ENCODE measurements around the gene DNAJB8.

Gene DNAJB8

DNA sequence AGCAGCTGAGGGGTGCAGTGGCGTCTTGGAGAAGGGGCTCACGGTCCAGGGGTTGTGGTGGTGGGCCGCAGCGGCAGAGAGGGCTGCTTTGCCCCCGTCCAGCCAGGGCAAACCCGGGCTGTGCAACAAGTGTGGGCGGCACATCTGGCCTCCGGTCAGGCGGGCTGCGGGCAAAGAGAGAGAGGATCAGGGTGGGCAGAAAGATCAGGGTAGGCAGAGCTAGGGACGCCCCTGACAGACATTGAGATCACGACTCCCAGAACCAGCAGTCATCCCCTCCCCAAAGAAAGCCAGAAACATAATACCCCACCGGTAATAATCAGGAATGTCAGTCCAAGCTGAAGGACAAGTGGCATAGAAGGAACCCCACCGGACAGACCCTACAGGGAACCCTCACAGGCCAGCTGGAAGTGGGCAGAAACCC is 19.5 kb upstream of the DNAJB8 start:
- TF ChIP-seq, protein P1, sequence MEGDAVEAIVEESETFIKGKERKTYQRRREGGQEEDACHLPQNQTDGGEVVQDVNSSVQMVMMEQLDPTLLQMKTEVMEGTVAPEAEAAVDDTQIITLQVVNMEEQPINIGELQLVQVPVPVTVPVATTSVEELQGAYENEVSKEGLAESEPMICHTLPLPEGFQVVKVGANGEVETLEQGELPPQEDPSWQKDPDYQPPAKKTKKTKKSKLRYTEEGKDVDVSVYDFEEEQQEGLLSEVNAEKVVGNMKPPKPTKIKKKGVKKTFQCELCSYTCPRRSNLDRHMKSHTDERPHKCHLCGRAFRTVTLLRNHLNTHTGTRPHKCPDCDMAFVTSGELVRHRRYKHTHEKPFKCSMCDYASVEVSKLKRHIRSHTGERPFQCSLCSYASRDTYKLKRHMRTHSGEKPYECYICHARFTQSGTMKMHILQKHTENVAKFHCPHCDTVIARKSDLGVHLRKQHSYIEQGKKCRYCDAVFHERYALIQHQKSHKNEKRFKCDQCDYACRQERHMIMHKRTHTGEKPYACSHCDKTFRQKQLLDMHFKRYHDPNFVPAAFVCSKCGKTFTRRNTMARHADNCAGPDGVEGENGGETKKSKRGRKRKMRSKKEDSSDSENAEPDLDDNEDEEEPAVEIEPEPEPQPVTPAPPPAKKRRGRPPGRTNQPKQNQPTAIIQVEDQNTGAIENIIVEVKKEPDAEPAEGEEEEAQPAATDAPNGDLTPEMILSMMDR (conservative IDR thresholded peaks at IDR 0.05): no peak
- peak overlapping the region; percentile 98 for H3K27ac ChIP-seq

DNA sequence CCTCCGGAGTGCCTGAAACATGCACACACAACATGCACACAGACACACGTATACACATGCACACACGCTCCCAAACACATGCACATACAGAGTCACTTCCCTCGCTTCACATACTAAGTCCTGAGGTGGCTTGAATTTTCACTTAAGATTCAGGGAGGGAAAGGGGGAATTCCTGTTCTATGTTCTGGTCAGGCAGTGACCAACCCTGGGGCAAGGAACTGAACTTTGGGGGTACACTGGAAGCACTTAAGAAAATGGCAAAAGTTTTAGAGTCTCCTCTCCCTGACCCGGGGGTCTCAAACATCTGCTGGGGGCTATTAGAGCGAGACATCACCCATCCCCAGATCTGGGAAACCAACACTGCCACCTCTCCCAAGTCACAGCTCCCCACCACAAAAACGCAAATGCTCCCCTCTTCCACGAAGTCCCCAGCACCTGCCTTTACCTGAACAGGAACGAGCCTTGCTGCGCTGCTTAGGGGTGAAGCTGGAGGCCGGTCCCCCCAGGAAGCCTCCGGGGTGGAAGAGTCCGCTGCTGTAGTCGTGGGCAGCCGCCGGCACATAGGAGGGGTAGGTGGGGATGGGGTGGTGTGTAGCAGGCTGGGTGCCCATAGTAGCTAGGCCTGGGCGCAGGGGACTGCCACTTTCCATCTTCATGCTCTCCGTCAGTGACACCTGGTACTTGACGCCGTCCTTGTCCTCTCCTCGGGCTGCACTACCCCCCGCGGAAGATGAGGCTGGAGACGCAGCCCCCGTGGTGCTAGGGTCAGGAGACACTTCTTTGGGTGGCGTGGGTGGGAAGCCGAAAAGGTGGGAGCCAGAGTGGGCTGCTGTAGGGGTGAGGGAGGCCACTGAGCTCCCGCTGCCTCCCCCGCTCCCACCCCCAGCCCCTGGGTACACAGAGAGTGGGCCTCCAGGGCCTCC is 18.9 kb upstream of the DNAJB8 start:
- peak overlapping the region; percentile 98 for H3K27ac ChIP-seq
- TF ChIP-seq, protein P1 (conservative IDR thresholded peaks at IDR 0.05): no peak

DNA sequence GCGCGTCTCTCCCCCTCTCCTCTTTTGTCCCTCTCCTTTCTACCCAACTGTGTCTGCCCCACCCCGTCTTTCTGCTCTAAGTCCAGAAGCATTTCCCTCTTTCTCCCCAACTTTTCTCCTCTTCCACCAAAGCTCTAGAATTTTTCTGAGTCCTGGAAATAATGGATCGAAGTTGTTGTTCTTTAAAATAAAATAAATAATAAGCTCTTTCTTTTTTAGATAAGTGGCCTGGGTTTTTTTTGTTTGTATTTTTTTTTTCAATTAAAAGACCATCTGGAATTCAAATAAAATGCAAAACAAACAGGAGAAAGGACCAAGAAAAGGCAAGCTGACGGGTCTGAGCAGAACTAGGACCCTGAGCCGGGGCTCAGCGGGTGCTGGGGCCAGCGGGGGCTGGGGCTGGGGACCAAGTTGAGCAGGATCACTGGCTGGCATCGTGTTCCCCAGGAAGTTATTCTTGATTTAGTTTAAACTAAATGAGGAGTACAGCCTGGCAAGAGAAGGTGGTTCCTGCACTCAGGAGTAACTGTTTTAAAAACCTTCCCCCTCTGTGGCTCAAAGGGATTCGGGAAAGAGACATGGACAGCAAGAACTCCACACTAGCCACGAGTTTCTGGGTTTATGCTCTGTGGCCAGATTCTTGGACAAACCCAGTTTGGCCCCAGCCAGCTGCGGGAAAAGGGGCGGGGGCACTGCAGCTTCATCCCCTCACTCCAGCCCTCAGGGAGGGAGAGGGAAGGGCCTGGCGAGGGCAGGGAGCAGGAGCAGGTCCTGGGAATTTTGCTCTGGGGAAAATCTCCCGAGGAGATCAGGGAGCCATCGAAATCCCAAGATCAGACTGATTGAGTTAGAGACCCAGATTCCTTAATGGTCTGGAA is 18.0 kb upstream of the DNAJB8 start:
- H3K27ac ChIP-seq: peak overlapping the region; percentile 98
- TF ChIP-seq, protein P1 (conservative IDR thresholded peaks at IDR 0.05): no peak

DNA sequence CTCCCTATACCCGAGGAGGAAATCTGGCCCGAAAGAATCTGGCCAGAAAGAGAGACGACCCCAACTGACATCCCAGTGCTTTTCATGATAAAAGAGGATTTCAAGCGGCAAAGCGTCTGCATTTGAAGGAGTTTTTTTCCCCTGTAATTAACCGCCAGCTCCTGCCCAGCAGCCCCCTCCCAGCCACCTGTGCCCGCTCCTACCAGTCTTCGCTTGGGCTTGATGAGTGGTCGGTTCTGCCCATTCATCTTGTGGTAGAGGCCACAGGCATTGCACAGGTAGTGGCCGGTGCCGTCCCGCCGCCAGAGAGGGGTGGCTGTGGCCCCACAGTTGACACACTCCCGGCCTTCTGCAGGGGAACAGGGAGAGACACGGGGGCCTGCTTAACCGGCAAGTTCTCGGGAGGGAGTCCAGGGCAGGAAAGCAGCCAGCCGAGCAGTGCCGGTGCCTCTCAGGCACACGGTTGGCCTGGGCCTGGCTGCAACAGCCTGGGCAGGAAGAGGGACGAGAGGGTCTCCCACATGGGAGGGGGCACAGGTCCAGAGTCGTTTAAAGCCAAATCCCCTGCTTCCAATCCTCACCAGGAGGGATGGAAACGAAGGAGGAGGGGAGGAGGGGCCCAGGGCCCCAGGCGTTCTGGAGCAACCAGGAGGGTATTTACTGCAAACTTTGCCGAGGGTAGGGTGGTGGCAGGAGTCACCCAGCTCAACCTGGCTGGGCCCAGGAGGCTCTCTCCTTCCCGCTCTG is 17.1 kb upstream of the DNAJB8 start:
- TF ChIP-seq, protein P1 (conservative IDR thresholded peaks at IDR 0.05): no peak

DNA sequence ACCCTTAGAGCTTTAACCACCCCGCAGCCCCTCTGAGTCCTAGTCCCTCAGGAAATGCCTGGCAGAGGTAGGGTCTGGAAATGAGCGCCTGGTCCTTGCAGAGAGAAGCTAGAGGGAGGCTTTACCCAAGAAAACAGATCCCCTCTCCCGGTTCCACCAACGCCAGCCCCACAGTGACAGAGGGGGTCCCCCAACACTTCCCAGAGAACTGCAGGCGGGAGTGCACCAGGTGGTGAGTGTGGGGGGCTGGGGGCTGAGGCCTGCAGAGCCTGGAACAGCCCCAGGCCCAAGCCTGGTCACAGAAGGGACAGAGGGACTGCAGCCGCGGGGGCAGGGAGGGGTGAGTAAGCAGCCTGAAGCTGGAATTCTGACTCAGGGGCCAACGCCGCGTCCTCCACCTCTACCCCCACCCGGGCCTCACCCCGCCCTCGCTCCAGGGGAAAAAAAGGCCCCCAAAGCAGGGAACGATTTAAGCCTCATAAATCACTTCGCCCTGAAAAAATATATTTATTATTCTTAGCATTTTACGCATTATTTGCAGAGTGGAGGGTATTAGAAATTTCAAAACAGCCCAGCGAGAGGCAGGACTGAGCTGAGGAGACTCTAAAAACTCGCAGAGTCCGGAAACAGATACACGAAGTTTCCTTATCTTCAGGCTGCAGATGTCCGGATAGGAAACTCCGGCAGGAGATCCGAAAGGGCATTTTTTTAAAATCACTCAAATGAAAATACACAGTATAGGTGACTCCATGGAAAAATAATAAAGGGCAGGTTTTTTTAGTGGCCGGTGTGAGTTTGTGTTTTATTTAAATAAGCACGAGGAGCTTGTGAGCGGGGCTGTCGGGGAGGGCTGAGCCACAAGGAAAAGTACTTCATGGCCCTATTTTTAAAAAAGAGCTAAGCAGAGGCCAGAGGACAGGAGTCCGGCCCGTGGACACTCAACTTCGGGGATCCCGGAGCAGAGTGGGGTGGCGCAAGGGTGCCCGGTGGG is 16.3 kb upstream of the DNAJB8 start:
- peak overlapping the region; percentile 98 for H3K27ac ChIP-seq

More for the DNA sequence above, 17.1 kb upstream of the DNAJB8 start:
- peak overlapping the region; percentile 98 for H3K27ac ChIP-seq

DNA sequence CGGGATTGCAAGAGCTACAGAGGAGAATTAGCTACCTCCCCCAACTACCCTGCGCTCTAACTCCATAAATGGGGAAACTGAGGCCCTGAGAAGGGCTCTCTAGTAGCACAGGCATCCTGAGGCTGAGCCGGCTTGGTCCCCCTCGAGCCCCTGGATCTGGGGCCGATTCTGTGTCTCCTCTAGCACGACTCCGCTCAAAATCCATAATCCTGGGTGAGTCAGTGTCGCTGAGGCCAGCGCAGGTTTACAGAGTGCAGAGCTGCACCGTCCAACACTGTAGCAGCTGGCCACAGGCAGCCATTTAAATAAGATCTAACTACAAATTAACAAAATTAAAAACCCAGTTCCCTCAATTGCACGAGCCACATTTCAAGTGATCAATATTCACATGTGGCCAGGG is 15.5 kb upstream of the DNAJB8 start:
- TF ChIP-seq, protein P1 (conservative IDR thresholded peaks at IDR 0.05): no peak
- H3K27ac ChIP-seq: peak overlapping the region; percentile 98

More for the DNA sequence above, 16.3 kb upstream of the DNAJB8 start:
- TF ChIP-seq, protein P1 (conservative IDR thresholded peaks at IDR 0.05): no peak
